Measurements from ENCODE around the gene IPO7.
"Not testable (repeated sequence)": the region's sequence is repeated elsewhere in the genome, so short reads cannot be mapped to it uniquely, and the experiment has no call there.

Gene IPO7

DNA sequence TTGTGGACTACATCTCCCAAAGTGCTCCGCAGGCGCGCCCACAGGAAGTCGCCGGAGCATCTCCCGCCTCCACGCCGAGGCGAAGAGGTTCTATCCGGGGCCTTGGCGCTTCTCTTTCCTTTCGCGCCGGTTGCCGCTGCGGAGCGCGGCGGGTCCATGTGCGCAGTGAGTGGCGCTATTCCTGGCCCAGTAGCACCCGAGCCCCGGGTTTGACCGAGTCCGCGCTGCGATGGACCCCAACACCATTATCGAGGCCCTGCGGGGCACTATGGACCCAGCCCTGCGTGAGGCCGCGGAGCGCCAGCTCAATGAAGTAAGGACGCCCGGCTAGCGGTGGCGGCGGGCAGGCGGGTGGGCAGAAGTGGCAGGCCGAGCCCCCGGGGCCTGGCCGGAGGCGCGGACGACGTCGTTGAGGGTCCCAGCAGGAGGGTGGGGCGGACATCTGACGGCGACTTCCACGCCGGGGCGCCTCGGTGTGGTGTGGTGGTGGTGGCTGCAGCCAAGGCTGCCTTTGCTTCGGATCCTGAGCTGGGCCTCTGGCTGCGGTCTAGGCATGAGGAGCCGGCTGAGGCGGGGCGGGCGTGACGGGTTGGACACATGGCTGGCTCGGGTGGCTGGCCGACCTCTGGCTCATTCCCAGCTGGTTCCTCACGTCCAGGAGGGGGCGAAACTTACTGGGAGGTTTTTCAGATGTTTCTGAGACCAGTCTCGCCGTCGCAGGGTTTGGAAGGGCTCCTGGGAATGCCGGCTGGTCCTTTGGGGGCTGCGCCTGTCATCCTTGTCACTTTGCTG lies at the start of gene IPO7:
TSS of gene IPO7 (plus strand) at position 118 of the 792 bp plus-strand sequence. CDS start at position 230, 112 bp downstream.
- Histone ChIP-seq H3K9ac (ENCODE audit: low read depth in 1 of 2, low read length in 2 of 2) (peak within 1 kb of the TSS; percentile 84 to 85), H3K4me3 (ENCODE audit: low read length in 2 of 2) (peak within 1 kb of the TSS; percentile 74 to 89), H3K4me1 (ENCODE audit: control insufficient read depth in 2 of 2, insufficient read depth in 2 of 2, low read length in 2 of 2) (peaks cover 11 to 14% of the 10 kb centered on the region in 2 donors), H3K36me3 (ENCODE audit: control insufficient read depth in 2 of 2, insufficient read depth in 2 of 2, low read length in 2 of 2) (no peaks in the 10 kb centered on the region), H3K27ac (ENCODE audit: low read depth in 2 of 2, low read length in 2 of 2) (peak within 1 kb of the TSS; percentile 81 to 96), H3K27me3 (ENCODE audit: control insufficient read depth in 2 of 2, insufficient read depth in 2 of 2, low read length in 2 of 2) (no peaks in the 10 kb centered on the region), H3K9me3 (ENCODE audit: control insufficient read depth in 2 of 2, low read length in 2 of 2) (no peaks in the 10 kb centered on the region)

DNA sequence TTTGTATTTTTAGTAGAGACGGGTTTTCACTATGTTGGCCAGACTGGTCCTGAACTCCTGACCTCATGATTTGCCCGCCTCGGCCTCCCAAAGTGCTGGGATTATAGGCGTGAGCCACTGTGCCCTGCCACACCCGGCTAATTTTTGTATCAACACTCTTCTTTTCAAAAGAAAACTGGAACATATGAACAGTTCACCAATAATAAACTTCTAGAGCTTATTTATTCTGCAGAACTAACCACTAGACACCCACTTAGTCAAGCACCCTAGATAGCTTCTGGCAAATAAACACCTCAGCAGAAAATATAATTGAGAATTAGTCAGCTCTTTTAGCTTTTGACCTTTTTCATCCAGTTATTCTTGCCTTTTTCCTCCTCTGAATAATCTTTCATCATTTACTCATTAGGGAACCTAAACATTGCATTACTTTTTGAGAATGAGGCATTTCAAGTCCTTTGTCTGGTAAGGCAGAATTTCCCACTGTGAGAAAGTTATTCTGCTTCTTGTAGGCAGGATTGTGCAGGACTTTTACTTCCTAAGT lies 42.7 kb upstream of the IPO7 start:
- H3K4me3 ChIP-seq (ENCODE audit: low read length in 2 of 2): no peak overlapping the region
- H3K27me3 ChIP-seq (ENCODE audit: control insufficient read depth in 2 of 2, insufficient read depth in 2 of 2, low read length in 2 of 2): no peaks in the 10 kb centered on the region
- H3K4me1 ChIP-seq (ENCODE audit: control insufficient read depth in 2 of 2, insufficient read depth in 2 of 2, low read length in 2 of 2): no peaks in the 10 kb centered on the region
- H3K27ac ChIP-seq (ENCODE audit: low read depth in 2 of 2, low read length in 2 of 2): no peak overlapping the region
- no peak overlapping the region for H3K9ac ChIP-seq (ENCODE audit: low read depth in 1 of 2, low read length in 2 of 2)
- H3K9me3 ChIP-seq (ENCODE audit: control insufficient read depth in 2 of 2, low read length in 2 of 2): no peaks in the 10 kb centered on the region
- H3K36me3 ChIP-seq (ENCODE audit: control insufficient read depth in 2 of 2, insufficient read depth in 2 of 2, low read length in 2 of 2): no peaks in the 10 kb centered on the region

GRCh38 chr11:9344061-9344680 lies 40.3 kb upstream of the IPO7 start:
- Histone ChIP-seq H3K27ac (ENCODE audit: low read depth in 2 of 2, low read length in 2 of 2) (no peak overlapping the region), H3K9ac (ENCODE audit: low read depth in 1 of 2, low read length in 2 of 2) (no peak overlapping the region), H3K27me3 (ENCODE audit: control insufficient read depth in 2 of 2, insufficient read depth in 2 of 2, low read length in 2 of 2) (no peaks in the 10 kb centered on the region), H3K4me1 (ENCODE audit: control insufficient read depth in 2 of 2, insufficient read depth in 2 of 2, low read length in 2 of 2) (no peaks in the 10 kb centered on the region), H3K36me3 (ENCODE audit: control insufficient read depth in 2 of 2, insufficient read depth in 2 of 2, low read length in 2 of 2) (no peaks in the 10 kb centered on the region), H3K4me3 (ENCODE audit: low read length in 2 of 2) (no peak overlapping the region), H3K9me3 (ENCODE audit: control insufficient read depth in 2 of 2, low read length in 2 of 2) (no peaks in the 10 kb centered on the region)

DNA sequence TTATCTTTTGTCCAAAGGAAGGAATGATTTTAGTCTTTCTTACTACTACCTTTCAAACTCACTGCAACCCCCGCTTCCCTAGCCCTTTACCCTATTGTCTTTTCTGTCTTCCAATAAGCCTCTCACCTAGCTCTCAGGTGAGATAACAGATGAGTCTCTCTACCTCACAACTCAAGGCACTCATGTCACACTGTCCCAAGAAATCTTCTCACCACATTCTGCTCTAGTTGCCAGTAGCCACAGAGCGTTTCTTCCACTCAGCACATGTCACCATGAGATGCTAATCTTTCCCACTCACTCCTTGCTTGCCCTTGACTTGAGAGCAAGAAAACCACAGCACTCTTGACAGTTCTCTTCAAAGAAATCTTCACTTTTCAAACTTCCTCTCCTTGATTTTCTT lies 37.4 kb upstream of the IPO7 start:
- H3K9ac ChIP-seq (ENCODE audit: low read depth in 1 of 2, low read length in 2 of 2): no peak overlapping the region
- no peaks in the 10 kb centered on the region for H3K9me3 ChIP-seq (ENCODE audit: control insufficient read depth in 2 of 2, low read length in 2 of 2)
- H3K4me1 ChIP-seq (ENCODE audit: control insufficient read depth in 2 of 2, insufficient read depth in 2 of 2, low read length in 2 of 2): no peaks in the 10 kb centered on the region
- H3K27me3 ChIP-seq (ENCODE audit: control insufficient read depth in 2 of 2, insufficient read depth in 2 of 2, low read length in 2 of 2): no peaks in the 10 kb centered on the region
- H3K4me3 ChIP-seq (ENCODE audit: low read length in 2 of 2): no peak overlapping the region
- H3K36me3 ChIP-seq (ENCODE audit: control insufficient read depth in 2 of 2, insufficient read depth in 2 of 2, low read length in 2 of 2): no peaks in the 10 kb centered on the region
- no peak overlapping the region for H3K27ac ChIP-seq (ENCODE audit: low read depth in 2 of 2, low read length in 2 of 2)

DNA sequence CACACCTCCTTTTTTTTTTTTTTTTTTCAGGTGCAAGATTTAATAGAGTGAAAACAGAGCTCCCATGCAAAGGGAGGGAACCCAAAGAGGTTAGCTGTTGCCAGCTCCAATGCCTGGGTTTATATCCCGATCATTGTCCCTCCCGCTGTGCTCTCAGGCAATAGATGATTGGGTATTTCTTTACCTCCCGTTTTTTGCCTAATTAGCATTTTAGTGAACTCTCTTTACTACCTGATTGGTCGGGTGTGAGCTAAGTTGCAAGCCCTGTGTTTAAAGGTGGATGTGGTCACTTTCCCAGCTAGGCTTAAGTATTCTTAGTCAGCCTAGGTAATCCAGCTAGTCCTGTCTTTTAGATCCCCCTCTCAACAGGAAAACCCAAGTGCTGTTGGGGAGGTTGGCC lies 36.7 kb upstream of the IPO7 start:
- H3K9me3 ChIP-seq (ENCODE audit: control insufficient read depth in 2 of 2, low read length in 2 of 2); H3K27me3 ChIP-seq (ENCODE audit: control insufficient read depth in 2 of 2, insufficient read depth in 2 of 2, low read length in 2 of 2); H3K27ac ChIP-seq (ENCODE audit: low read depth in 2 of 2, low read length in 2 of 2); H3K36me3 ChIP-seq (ENCODE audit: control insufficient read depth in 2 of 2, insufficient read depth in 2 of 2, low read length in 2 of 2); H3K4me1 ChIP-seq (ENCODE audit: control insufficient read depth in 2 of 2, insufficient read depth in 2 of 2, low read length in 2 of 2); H3K9ac ChIP-seq (ENCODE audit: low read depth in 1 of 2, low read length in 2 of 2); H3K4me3 ChIP-seq (ENCODE audit: low read length in 2 of 2): not testable (repeated sequence)

DNA sequence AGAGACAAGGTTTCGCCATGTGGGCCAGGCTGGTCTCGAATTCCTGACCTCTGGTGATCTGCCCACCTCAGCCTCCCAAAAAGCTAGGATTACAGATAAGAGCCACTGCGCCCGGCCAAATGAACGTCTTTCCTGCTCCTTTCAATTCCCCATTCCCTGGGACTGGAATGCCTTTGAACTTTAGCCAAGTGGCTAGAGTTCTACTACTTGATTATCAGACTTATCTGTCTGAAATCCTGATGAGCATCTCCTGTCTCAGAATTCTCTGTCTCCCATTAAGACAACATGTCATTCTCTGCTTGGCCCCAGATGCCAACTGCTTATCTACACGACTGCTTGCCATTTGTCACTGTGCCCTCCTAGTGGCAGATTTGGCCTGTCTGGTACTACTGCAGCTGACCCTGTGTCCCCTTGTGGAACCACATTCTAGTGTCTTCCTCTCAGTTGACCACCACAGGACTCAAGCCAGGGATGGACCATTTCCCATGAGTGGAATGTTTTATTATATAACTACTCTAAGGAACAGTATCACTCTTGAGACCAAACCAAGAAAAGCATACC lies 33.1 kb upstream of the IPO7 start:
- Histone ChIP-seq H3K27ac (ENCODE audit: low read depth in 2 of 2, low read length in 2 of 2) (no peak overlapping the region), H3K4me1 (ENCODE audit: control insufficient read depth in 2 of 2, insufficient read depth in 2 of 2, low read length in 2 of 2) (no peaks in the 10 kb centered on the region), H3K27me3 (ENCODE audit: control insufficient read depth in 2 of 2, insufficient read depth in 2 of 2, low read length in 2 of 2) (no peaks in the 10 kb centered on the region), H3K9me3 (ENCODE audit: control insufficient read depth in 2 of 2, low read length in 2 of 2) (no peaks in the 10 kb centered on the region), H3K9ac (ENCODE audit: low read depth in 1 of 2, low read length in 2 of 2) (no peak overlapping the region), H3K4me3 (ENCODE audit: low read length in 2 of 2) (no peak overlapping the region), H3K36me3 (ENCODE audit: control insufficient read depth in 2 of 2, insufficient read depth in 2 of 2, low read length in 2 of 2) (no peaks in the 10 kb centered on the region)

- Histone ChIP-seq H3K9me3 (ENCODE audit: control insufficient read depth in 2 of 2, low read length in 2 of 2) (no peaks in the 10 kb centered on the region), H3K9ac (ENCODE audit: low read depth in 1 of 2, low read length in 2 of 2) (no peak overlapping the region), H3K4me1 (ENCODE audit: control insufficient read depth in 2 of 2, insufficient read depth in 2 of 2, low read length in 2 of 2) (no peaks in the 10 kb centered on the region), H3K27ac (ENCODE audit: low read depth in 2 of 2, low read length in 2 of 2) (no peak overlapping the region), H3K4me3 (ENCODE audit: low read length in 2 of 2) (no peak overlapping the region), H3K27me3 (ENCODE audit: control insufficient read depth in 2 of 2, insufficient read depth in 2 of 2, low read length in 2 of 2) (no peaks in the 10 kb centered on the region), H3K36me3 (ENCODE audit: control insufficient read depth in 2 of 2, insufficient read depth in 2 of 2, low read length in 2 of 2) (no peaks in the 10 kb centered on the region)
These were observed 27.4 kb upstream of the IPO7 start for GRCh38 chr11:9357041-9357440.

DNA sequence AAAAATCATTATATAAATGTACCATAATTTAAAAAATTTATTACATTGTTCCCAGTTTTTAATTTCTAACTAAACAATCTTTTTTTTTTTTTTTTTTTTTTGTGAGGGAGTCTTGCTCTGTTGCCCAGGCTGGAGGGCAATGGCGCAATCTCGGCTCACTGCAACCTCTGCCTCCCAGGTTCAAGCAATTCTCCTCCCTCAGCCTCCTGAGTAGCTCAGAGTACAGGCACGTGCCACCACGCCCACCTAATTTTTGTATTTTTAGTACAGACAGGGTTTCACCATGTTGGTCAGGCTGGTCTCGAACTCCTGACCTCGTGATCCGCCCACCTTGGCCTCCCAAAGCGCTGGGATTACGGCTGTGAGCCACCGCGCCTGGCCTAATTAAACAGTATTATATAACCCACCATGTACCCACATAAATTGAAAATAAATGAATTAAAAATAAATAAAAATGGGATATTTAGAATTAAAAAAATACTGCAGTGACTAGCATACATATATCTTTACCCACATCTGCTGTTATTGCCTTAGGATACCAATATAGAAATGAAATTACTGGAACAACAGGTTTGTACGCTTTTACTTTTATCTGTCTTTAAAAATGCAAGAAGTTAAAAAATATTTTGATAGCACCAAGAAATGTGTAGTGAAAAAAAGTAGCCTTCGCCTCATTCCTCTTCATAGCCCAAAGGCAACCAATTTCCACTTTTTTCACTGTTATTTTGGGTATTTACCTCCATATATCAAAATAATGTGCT lies 23.4 kb upstream of the IPO7 start:
- H3K36me3 ChIP-seq (ENCODE audit: control insufficient read depth in 2 of 2, insufficient read depth in 2 of 2, low read length in 2 of 2); H3K27me3 ChIP-seq (ENCODE audit: control insufficient read depth in 2 of 2, insufficient read depth in 2 of 2, low read length in 2 of 2); H3K4me1 ChIP-seq (ENCODE audit: control insufficient read depth in 2 of 2, insufficient read depth in 2 of 2, low read length in 2 of 2); H3K27ac ChIP-seq (ENCODE audit: low read depth in 2 of 2, low read length in 2 of 2); H3K9ac ChIP-seq (ENCODE audit: low read depth in 1 of 2, low read length in 2 of 2); H3K9me3 ChIP-seq (ENCODE audit: control insufficient read depth in 2 of 2, low read length in 2 of 2); H3K4me3 ChIP-seq (ENCODE audit: low read length in 2 of 2): not testable (repeated sequence)

DNA sequence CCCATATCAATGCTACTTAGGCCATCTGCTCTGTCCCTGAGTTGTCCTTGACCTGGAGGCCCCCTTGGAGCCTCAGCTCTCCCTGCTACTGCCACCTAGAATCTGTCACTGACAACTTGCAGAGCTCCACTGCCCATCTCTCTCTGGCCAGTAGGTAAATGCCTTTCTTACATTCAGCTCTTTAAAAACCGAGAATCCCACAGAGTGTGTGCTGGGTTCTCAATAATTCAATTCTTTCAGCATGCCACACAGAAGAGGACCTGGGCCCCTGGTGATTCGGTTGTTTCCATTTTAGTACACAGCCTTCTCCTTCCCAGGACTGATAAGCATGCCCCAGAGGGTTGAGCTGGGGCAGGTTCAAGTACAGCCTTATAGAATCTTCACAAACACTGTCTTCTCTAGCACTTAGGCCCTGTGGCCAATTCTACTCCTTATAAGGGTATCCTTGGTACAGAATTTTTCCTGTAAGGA lies 22.0 kb upstream of the IPO7 start:
- Histone ChIP-seq H3K27me3 (ENCODE audit: control insufficient read depth in 2 of 2, insufficient read depth in 2 of 2, low read length in 2 of 2) (no peaks in the 10 kb centered on the region), H3K4me1 (ENCODE audit: control insufficient read depth in 2 of 2, insufficient read depth in 2 of 2, low read length in 2 of 2) (peaks cover 3 to 7% of the 10 kb centered on the region in 2 donors), H3K27ac (ENCODE audit: low read depth in 2 of 2, low read length in 2 of 2) (no peak overlapping the region), H3K9ac (ENCODE audit: low read depth in 1 of 2, low read length in 2 of 2) (no peak overlapping the region), H3K36me3 (ENCODE audit: control insufficient read depth in 2 of 2, insufficient read depth in 2 of 2, low read length in 2 of 2) (no peaks in the 10 kb centered on the region), H3K4me3 (ENCODE audit: low read length in 2 of 2) (no peak overlapping the region), H3K9me3 (ENCODE audit: control insufficient read depth in 2 of 2, low read length in 2 of 2) (no peaks in the 10 kb centered on the region)
